ENCODE results near the gene USP6NL. TPM values are rescaled to one million over a fixed set of nuclear protein-coding genes. Genes with fewer than 3 reads are reported as not detected.
"Not testable (repeated sequence)": the region's sequence is repeated elsewhere in the genome, so short reads cannot be mapped to it uniquely, and the experiment has no call there.

USP6NL gene
- polyA plus RNA-seq, 3 donors, result 5.5 to 7.7 (median 6.7) TPM

DNA sequence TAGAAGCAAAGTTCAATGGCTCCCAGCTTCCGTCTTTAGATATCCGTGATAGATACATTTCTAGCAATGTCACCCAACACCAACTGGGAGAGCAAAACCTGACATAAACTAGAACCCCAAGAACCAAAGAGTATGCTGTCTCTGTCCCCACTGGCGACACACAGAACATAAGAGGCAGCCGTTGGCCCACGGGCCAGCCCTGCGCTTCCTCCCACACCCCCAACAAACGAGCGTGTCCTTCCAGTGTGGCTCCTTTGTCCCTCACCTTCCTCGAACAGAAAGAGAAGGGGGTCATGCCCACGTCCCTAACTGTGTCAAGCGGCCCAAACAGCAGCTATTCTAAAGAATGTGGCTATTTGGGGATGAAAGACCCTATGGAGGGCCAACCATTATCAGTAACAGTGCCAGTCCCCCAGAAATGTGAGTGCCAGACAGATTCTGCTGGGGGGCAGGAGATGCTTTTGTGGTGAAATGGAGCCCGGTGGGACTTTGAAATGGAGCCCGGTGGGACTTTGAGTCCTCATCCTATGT, 171.9 kb downstream of the USP6NL start:
- no peak overlapping the region for H2AFZ ChIP-seq (ENCODE audit: insufficient read depth, low read depth, low read length, poor library complexity, severe bottlenecking)
- no peak for TF ChIP-seq CTCF (IDR thresholded peaks at IDR 0.05)
- no peak overlapping the region for H3K4me3 ChIP-seq (replicated peaks in 1 of 3; ENCODE audit: low read depth in 2 of 3, low read length in 3 of 3)
- no peak overlapping the region for H3K27ac Mint-ChIP-seq
- no peaks in the 10 kb centered on the region for H3K27me3 ChIP-seq (ENCODE audit: control insufficient read depth in 2 of 2, insufficient read depth in 2 of 2, low read length in 2 of 2)
- no peak overlapping the region for H3K9ac ChIP-seq (ENCODE audit: insufficient read depth, low read length, poor library complexity, severe bottlenecking)
- H3K4me2 ChIP-seq (replicated peaks; ENCODE audit: extremely low read depth, low read length, poor library complexity, severe bottlenecking), result no peak overlapping the region
- H3K36me3 ChIP-seq (replicated peaks in 1 of 2; ENCODE audit: control insufficient read depth in 1 of 2, insufficient read depth in 2 of 2, low read length in 2 of 2), result no peaks in the 10 kb centered on the region
- no peak overlapping the region for H3K4me3 Mint-ChIP-seq
- H3K4me1 ChIP-seq (ENCODE audit: control insufficient read depth in 1 of 2, insufficient read depth in 2 of 2, low read length in 2 of 2), result no peaks in the 10 kb centered on the region
- no peak for DNase-seq
- intact Hi-C loops (cut with micrococcal nuclease), result no loop called here
- no peaks in the 10 kb centered on the region for H4K20me1 ChIP-seq (ENCODE audit: insufficient read depth, low read length)
- WGBS (ENCODE audit: insufficient coverage), result 97% methylated on average over 7 of the region's 13 CpGs
- no peak overlapping the region for H3K27ac ChIP-seq (ENCODE audit: low read depth in 1 of 2, low read length in 2 of 2)
- H3K9me3 Mint-ChIP-seq, result no peaks in the 10 kb centered on the region
- H3K36me3 Mint-ChIP-seq, result no peaks in the 10 kb centered on the region
- H3K79me2 ChIP-seq (ENCODE audit: insufficient read depth, low read length), result no peaks in the 10 kb centered on the region
- peaks cover 7% of the 10 kb centered on the region for H3K4me1 Mint-ChIP-seq
- peaks cover 0 to 6% (median 3%) of the 10 kb centered on the region in 3 donors for H3K27me3 Mint-ChIP-seq (ENCODE audit: low read depth in 3 of 3)
- no peaks in the 10 kb centered on the region for H3K9me3 ChIP-seq (replicated peaks in 1 of 2; ENCODE audit: control insufficient read depth in 1 of 2, insufficient read depth in 1 of 2, low read length in 2 of 2)

DNA sequence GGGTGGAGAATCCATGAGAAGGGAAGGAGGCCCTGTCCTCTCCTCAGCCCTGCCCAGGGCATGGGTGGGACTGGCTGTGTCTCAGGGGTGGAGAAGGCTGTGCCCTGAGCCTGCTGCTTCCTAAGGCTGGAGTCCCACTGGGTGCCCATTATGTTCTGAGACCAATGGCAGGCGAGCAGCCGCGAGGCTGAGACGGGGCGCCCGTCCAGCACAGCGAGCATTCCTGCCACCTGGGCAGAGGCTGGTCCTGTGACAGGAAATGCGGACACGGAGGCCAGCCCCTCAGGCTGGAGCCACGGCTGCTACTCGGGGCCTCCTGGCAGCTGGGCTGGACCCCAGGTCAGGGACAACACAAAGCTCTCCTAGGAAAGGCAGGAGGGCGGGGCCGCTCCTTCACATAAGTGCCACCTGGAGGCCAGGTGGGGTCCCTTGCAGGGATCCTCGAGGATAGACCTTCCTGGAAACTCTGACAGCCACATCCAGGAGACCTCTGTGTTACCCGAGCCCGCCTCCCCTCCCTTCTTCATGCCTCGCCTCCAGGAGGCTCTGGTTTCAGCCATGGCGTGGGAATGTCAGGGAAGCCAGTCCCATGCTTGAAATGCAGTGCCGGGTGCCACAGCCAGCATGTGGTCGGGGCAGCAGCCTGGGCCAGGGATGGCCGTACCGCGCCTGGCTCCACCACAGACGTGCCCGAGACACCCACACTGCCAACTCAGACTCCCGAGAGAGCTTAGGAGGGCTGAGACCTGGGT, 173.9 kb downstream of the USP6NL start:
- no peaks in the 10 kb centered on the region for H3K27me3 ChIP-seq (ENCODE audit: control insufficient read depth in 2 of 2, insufficient read depth in 2 of 2, low read length in 2 of 2)
- H3K27ac Mint-ChIP-seq, result no peak overlapping the region
- TF ChIP-seq CTCF (IDR thresholded peaks at IDR 0.05), result no peak
- no peaks in the 10 kb centered on the region for H3K36me3 Mint-ChIP-seq
- no peak overlapping the region for H3K4me2 ChIP-seq (replicated peaks; ENCODE audit: extremely low read depth, low read length, poor library complexity, severe bottlenecking)
- H2AFZ ChIP-seq (ENCODE audit: insufficient read depth, low read depth, low read length, poor library complexity, severe bottlenecking), result no peak overlapping the region
- peaks cover 0 to 3% (median 0%) of the 10 kb centered on the region in 7 donors for H3K9me3 Mint-ChIP-seq
- no peak for DNase-seq
- H3K4me1 Mint-ChIP-seq, result peaks cover 7% of the 10 kb centered on the region
- H3K79me2 ChIP-seq (ENCODE audit: insufficient read depth, low read length), result no peaks in the 10 kb centered on the region
- H3K4me3 ChIP-seq (replicated peaks in 1 of 3; ENCODE audit: low read depth in 2 of 3, low read length in 3 of 3), result no peak overlapping the region
- peaks cover 0 to 8% (median 3%) of the 10 kb centered on the region in 3 donors for H3K27me3 Mint-ChIP-seq (ENCODE audit: low read depth in 3 of 3)
- H4K20me1 ChIP-seq (ENCODE audit: insufficient read depth, low read length), result no peaks in the 10 kb centered on the region
- WGBS (ENCODE audit: insufficient coverage), result 91% methylated on average over 20 of the region's 26 CpGs
- H3K36me3 ChIP-seq (replicated peaks in 1 of 2; ENCODE audit: control insufficient read depth in 1 of 2, insufficient read depth in 2 of 2, low read length in 2 of 2), result no peaks in the 10 kb centered on the region
- no peak overlapping the region for H3K27ac ChIP-seq (ENCODE audit: low read depth in 1 of 2, low read length in 2 of 2)
- no peak overlapping the region for H3K4me3 Mint-ChIP-seq
- H3K9ac ChIP-seq (ENCODE audit: insufficient read depth, low read length, poor library complexity, severe bottlenecking), result no peak overlapping the region
- intact Hi-C loops (cut with micrococcal nuclease), result no loop called here
- H3K9me3 ChIP-seq (replicated peaks in 1 of 2; ENCODE audit: control insufficient read depth in 1 of 2, insufficient read depth in 1 of 2, low read length in 2 of 2), result no peaks in the 10 kb centered on the region
- H3K4me1 ChIP-seq (ENCODE audit: control insufficient read depth in 1 of 2, insufficient read depth in 2 of 2, low read length in 2 of 2), result no peaks in the 10 kb centered on the region

DNA sequence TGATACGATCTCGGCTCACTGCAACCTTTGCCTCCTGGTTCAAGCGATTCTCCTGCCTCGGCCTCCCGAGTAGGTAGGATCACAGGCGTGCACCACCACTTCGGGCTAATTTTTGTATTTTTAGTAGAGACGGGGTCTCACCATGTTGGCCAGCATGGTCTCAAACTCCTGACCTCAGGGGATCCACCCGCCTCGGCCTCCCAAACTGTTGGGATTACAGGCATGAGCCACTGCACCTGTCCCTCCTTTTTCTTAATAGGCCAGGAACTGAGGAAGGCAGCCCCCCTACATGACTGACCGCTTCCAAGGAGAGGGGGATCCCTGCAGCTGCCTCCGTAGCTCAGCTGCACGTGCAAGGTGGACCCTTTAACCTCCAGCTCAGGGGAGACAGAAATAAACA, 175.0 kb downstream of the USP6NL start:
- H3K9me3 Mint-ChIP-seq; H3K4me1 ChIP-seq (ENCODE audit: control insufficient read depth in 1 of 2, insufficient read depth in 2 of 2, low read length in 2 of 2); H2AFZ ChIP-seq (ENCODE audit: insufficient read depth, low read depth, low read length, poor library complexity, severe bottlenecking); H3K9ac ChIP-seq (ENCODE audit: insufficient read depth, low read length, poor library complexity, severe bottlenecking); H3K4me3 Mint-ChIP-seq; H3K36me3 Mint-ChIP-seq; H3K4me1 Mint-ChIP-seq; intact Hi-C loops (cut with micrococcal nuclease); H3K27ac Mint-ChIP-seq; H4K20me1 ChIP-seq (ENCODE audit: insufficient read depth, low read length); H3K36me3 ChIP-seq (replicated peaks in 1 of 2; ENCODE audit: control insufficient read depth in 1 of 2, insufficient read depth in 2 of 2, low read length in 2 of 2); H3K27me3 Mint-ChIP-seq (ENCODE audit: low read depth in 3 of 3); H3K27ac ChIP-seq (ENCODE audit: low read depth in 1 of 2, low read length in 2 of 2); H3K79me2 ChIP-seq (ENCODE audit: insufficient read depth, low read length); H3K27me3 ChIP-seq (ENCODE audit: control insufficient read depth in 2 of 2, insufficient read depth in 2 of 2, low read length in 2 of 2); H3K4me2 ChIP-seq (replicated peaks; ENCODE audit: extremely low read depth, low read length, poor library complexity, severe bottlenecking); DNase-seq; H3K4me3 ChIP-seq (replicated peaks in 1 of 3; ENCODE audit: low read depth in 2 of 3, low read length in 3 of 3); H3K9me3 ChIP-seq (replicated peaks in 1 of 2; ENCODE audit: control insufficient read depth in 1 of 2, insufficient read depth in 1 of 2, low read length in 2 of 2): not testable (repeated sequence)
- WGBS (ENCODE audit: insufficient coverage), result 95% methylated on average over 10 of the region's 13 CpGs

Measured in CD14-positive monocyte (primary cell).